HepG2 (cell line): ENCODE data around the gene ELOVL6. TPM values are rescaled to one million over a fixed set of nuclear protein-coding genes. Genes with fewer than 3 reads are reported as not detected.
A peak's percentile ranks its signal among the peaks of the same experiment; 100 is the strongest.

Source experiments
- ATAC-seq: fragments of 200-7000 bp; cut with Tn5 transposase; 3 replicates; pipeline ENCODE4 v1.9.1; 2020; ENCODE audit warnings: mild to moderate bottlenecking, moderate library complexity
- BruUV-seq: library from RNA; stranded (reverse); fragments of 400-500 nt; replicated peaks from 2 replicates; lab custom pipeline; 2021; lab: Mats Ljungman, UMichigan
- CTCF ChIA-PET: fragments of 300-600 bp; formaldehyde crosslinking; extraction: SDS; loops from one replicate; lab custom pipeline; 2021; ENCODE audit warnings: low total read pairs, inconsistent platforms, low intra/inter-chr PET ratio; lab: Yijun Ruan, JAX
- POLR2A ChIA-PET: fragments of 350-600 bp; sonication (Branson Sonifier 250); formaldehyde crosslinking; loops from one replicate; lab custom pipeline; 2020; ENCODE audit warnings: antibody characterized with exemption, inconsistent platforms; lab: Yijun Ruan, JAX
- DNase-seq: peaks from one replicate; pipeline ENCODE4 v3.0.0-alpha.2; 2015; ENCODE audit warnings: low spot score
- FAIRE-seq: peaks from 3 replicates; lab custom pipeline; 2011; peaks lifted over from hg19 to GRCh38; lab: Jason Lieb, UNC
- H2AFZ ChIP-seq: one replicate; pipeline ENCODE4 v1.6.1; 2011; ENCODE audit warnings: low read length, inconsistent platforms
- H3K27ac ChIP-seq: fragments of 300-600 bp; 3 replicates; pipeline ENCODE4 v1.8.0; 2011; ENCODE audit warnings: mixed run types, mild to moderate bottlenecking, mixed read lengths, low read length, inconsistent platforms; ENCODE audit not compliant: insufficient read depth; ENCODE audit errors: extremely low read length
- H3K27me3 ChIP-seq, 2 experiments: fragments of 200-600 bp in 1 of 2; 2 replicates in 1 of 2; 3 replicates in 1 of 2; pipeline versions ENCODE4 v1.6.0 to v1.8.0; 2011; ENCODE audit warnings: low read length in 2 of 2, mild to moderate bottlenecking in 2 of 2, moderate library complexity in 2 of 2, inconsistent platforms in 1 of 2; ENCODE audit not compliant: insufficient read depth in 2 of 2, control insufficient read depth in 1 of 2
- H3K36me3 ChIP-seq, 2 experiments: fragments of 200-600 bp in 1 of 2; replicated peaks in 1 of 2; 2 replicates in 1 of 2; 3 replicates in 1 of 2; pipeline versions ENCODE4 v1.5.1 to v1.8.0; 2011; ENCODE audit warnings: low read length in 2 of 2, inconsistent platforms in 1 of 2; ENCODE audit not compliant: insufficient read depth in 2 of 2, control insufficient read depth in 1 of 2
- H3K4me1 ChIP-seq: 2 replicates; pipeline ENCODE4 v1.5.1; 2012; ENCODE audit warnings: low read length, inconsistent platforms; ENCODE audit not compliant: insufficient read depth
- H3K4me2 ChIP-seq: 2 replicates; pipeline ENCODE4 v1.6.0; 2011; ENCODE audit warnings: low read depth, low read length, inconsistent platforms
- H3K4me3 ChIP-seq, 3 experiments: fragments of 200-600 bp in 1 of 3; sonication (generic), shearing (Covaris generic) in 1 of 3; replicated peaks in 1 of 3; 2 replicates each; pipeline ENCODE4 v1.5.1; 2011 to 2016; ENCODE audit warnings: low read length in 3 of 3, inconsistent platforms in 2 of 3, low read depth in 2 of 3, mild to moderate bottlenecking in 2 of 3, control low read depth in 1 of 3, mixed read lengths in 1 of 3; ENCODE audit not compliant: insufficient read depth in 1 of 3
- H3K79me2 ChIP-seq: one replicate; pipeline ENCODE4 v1.6.1; 2011; ENCODE audit warnings: low read length, inconsistent platforms; ENCODE audit not compliant: insufficient read depth
- H3K9ac ChIP-seq: 2 replicates; pipeline ENCODE4 v1.6.0; 2011; ENCODE audit warnings: mild to moderate bottlenecking, low read depth, low read length, inconsistent platforms; ENCODE audit not compliant: insufficient read depth
- H3K9me3 ChIP-seq: 2 replicates; pipeline ENCODE4 v1.5.1; 2012; ENCODE audit warnings: mild to moderate bottlenecking, low read length
- H4K20me1 ChIP-seq: 2 replicates; pipeline ENCODE4 v1.6.0; 2011; ENCODE audit warnings: inconsistent platforms, mild to moderate bottlenecking, low read length, moderate library complexity; ENCODE audit not compliant: insufficient read depth
- HMG20B ChIP-seq: conservative IDR thresholded peaks from 2 replicates; pipeline ENCODE4 v1.6.1; 2016; ENCODE audit warnings: missing genetic modification reagents, missing compliant biosample characterization
- MAFK ChIP-seq, 2 experiments: IDR thresholded peaks in 1 of 2; conservative IDR thresholded peaks in 1 of 2; 2 replicates each; pipeline ENCODE4 v1.6.1; 2011; ENCODE audit warnings: improper control_type of control experiment in 2 of 2, low read length in 2 of 2
- NFE2L2 ChIP-seq: fragments of 150-350 bp; IDR thresholded peaks from 2 replicates; pipeline ENCODE4 v1.6.1; 2014; ENCODE audit warnings: low read length
- SP2 ChIP-seq: sonication (generic); formaldehyde crosslinking; IDR thresholded peaks from 2 replicates; pipeline ENCODE4 v1.5.1; 2020; ENCODE audit warnings: mild to moderate bottlenecking, missing genetic modification reagents
- WGBS: methylation state at CpG from one replicate; pipeline ENCODE4 v1.1.6; 2017; ENCODE audit warnings: low lambda C conversion rate; 5-methylcytosine and 5-hydroxymethylcytosine counted together
- in situ Hi-C: cut with HindIII; loops from 2 replicates; pipeline ENCODE4 v1.10.0; 2017; ENCODE audit warnings: low pct_unique_long_range_greater_than_20kb; ENCODE audit not compliant: extremely low pct_ligation_motif_present
- intact Hi-C: fragments of 100-400 bp; cut with micrococcal nuclease; formaldehyde crosslinking; loops from one replicate; pipeline ENCODE4 v1.10.0; 2022; ENCODE audit not compliant: unreplicated experiment
- polyA plus RNA-seq, 8 experiments: library from polyadenylated mRNA; depleted of rRNA in 3 of 8; stranded (reverse) in 7 of 8; unstranded in 1 of 8; fragments of >200 nt; fragmentation: Illumina TruSeq in 4 of 8; extraction: Trizol in 4 of 8; gene quantifications; 2 replicates each; pipeline versions ENCODE4 v1.2.1 to v1.2.3, GENCODE V29; 2011 to 2016; ENCODE audit warnings: low read depth in 4 of 8, missing spikeins in 1 of 8, mixed read lengths in 1 of 8; ENCODE audit not compliant: insufficient read depth in 1 of 8
- total RNA-seq, 5 experiments: library from RNA; depleted of rRNA; stranded (reverse); fragments of >200 nt; fragmentation: Illumina TruSeq; extraction: Trizol; gene quantifications; 2 replicates each; pipeline ENCODE4 v1.2.3, GENCODE V29; 2016; ENCODE audit warnings: low read depth in 1 of 5

The ELOVL6 gene
- total and polyA plus RNA-seq, 2 of the 13 experiments (the other 11 are each of a cell fraction or from before 2014, with no cell fraction given), result 14.1 to 23.2 TPM

- Histone ChIP-seq H3K9me3 (no peaks in the 10 kb centered on the region), H3K4me2 (no peak overlapping the region), H3K36me3 (no peaks in the 10 kb centered on the region), H3K27me3 (no peaks in the 10 kb centered on the region), H3K9ac (no peak overlapping the region), H2AFZ (no peak overlapping the region), H3K27ac (no peak overlapping the region), H4K20me1 (no peaks in the 10 kb centered on the region), H3K79me2 (no peaks in the 10 kb centered on the region), H3K4me1 (peaks cover 9% of the 10 kb centered on the region), H3K4me3 (no peak overlapping the region)
- FAIRE-seq (no peak), DNase-seq (no peak), ATAC-seq (no peak)
- WGBS, result 38% methylated on average over 1 of the region's 1 CpG
- BruUV-seq, result no TSS peak
- TF ChIP-seq NFE2L2, result peak; percentile 82
- no peak for TF ChIP-seq SP2 (CRISPR knock-in tag)
- 0 out of 4 replicates have a peak, but pooled peaks of 1 of the 2 experiments have one; percentile 20 for TF ChIP-seq MAFK (conservative IDR thresholded peaks at IDR 0.05 in 1 of 2, IDR thresholded peaks at IDR 0.05 in 1 of 2; ENCODE audit: low read length in 2 of 2)
- intact Hi-C loops (no loop called here), in situ Hi-C loops (loop anchor here (25.0 kb wide), 1 partner anchor 1624 kb away; no protein-coding TSS in a partner anchor)
- CTCF ChIA-PET, result no interaction called here
- POLR2A ChIA-PET, result no interaction called here
Measured at GRCh38 chr4:110012917-110013316, 185.5 kb downstream of the ELOVL6 start.

GRCh38 chr4:110010797-110011196 is 187.6 kb downstream of the ELOVL6 start:
- no peaks in the 10 kb centered on the region for H3K79me2 ChIP-seq
- DNase-seq, result no peak
- no peak overlapping the region for H3K27ac ChIP-seq
- no peak overlapping the region for H3K4me2 ChIP-seq
- no peak overlapping the region for H3K9ac ChIP-seq
- ChIA-PET CTCF (no interaction called here), POLR2A (no interaction called here)
- intact Hi-C loops (no loop called here), in situ Hi-C loops (loop anchor here (25.0 kb wide), 1 partner anchor 1627 kb away; no protein-coding TSS in a partner anchor)
- no peaks in the 10 kb centered on the region for H4K20me1 ChIP-seq
- BruUV-seq, result no TSS peak
- no peak for FAIRE-seq
- WGBS, result 59% methylated on average over 4 of the region's 4 CpGs
- no peak for ATAC-seq
- no peak overlapping the region for H2AFZ ChIP-seq
- peaks cover 29% of the 10 kb centered on the region for H3K4me1 ChIP-seq
- no peaks in the 10 kb centered on the region for H3K27me3 ChIP-seq
- no peaks in the 10 kb centered on the region for H3K36me3 ChIP-seq
- H3K9me3 ChIP-seq, result no peaks in the 10 kb centered on the region
- no peak for TF ChIP-seq HMG20B
- no peak overlapping the region for H3K4me3 ChIP-seq
